Thoracic aorta (tissue), 2 donors: Measurements from ENCODE around the gene FLOT2. TPM values are rescaled to one million over a fixed set of nuclear protein-coding genes. Genes with fewer than 3 reads are reported as not detected.

Source experiments
- ATAC-seq: fragments of 150-250 bp; one replicate; pipeline ENCODE4 v1.8.0; 2017; ENCODE audit warnings: low read depth; ENCODE audit not compliant: insufficient number of reproducible peaks, low FRiP score
- DNase-seq: peaks from one replicate; pipeline ENCODE4 v3.0.0-alpha.2; 2020; ENCODE audit warnings: low spot score
- H3K27ac ChIP-seq, 2 donors: fragments of 200-600 bp; sonication (generic); 1 replicate in 1 of 2; 2 replicates in 1 of 2; pipeline ENCODE4 v1.5.1; 2016; ENCODE audit warnings: mild to moderate bottlenecking in 2 of 2, moderate library complexity in 2 of 2
- H3K27me3 ChIP-seq: fragments of 200-600 bp; sonication (generic); replicated peaks from 2 replicates; pipeline ENCODE4 v1.6.0; 2016; ENCODE audit warnings: mild to moderate bottlenecking; ENCODE audit not compliant: insufficient read depth
- H3K36me3 ChIP-seq: fragments of 200-600 bp; sonication (generic); one replicate; pipeline ENCODE4 v1.5.1; 2016
- H3K4me1 ChIP-seq, 2 donors: fragments of 200-600 bp; sonication (generic); 1 replicate in 1 of 2; 2 replicates in 1 of 2; pipeline versions ENCODE4 v1.5.1 to v1.6.0; 2016; ENCODE audit warnings: low read depth in 2 of 2, mild to moderate bottlenecking in 1 of 2; ENCODE audit not compliant: control insufficient read depth in 1 of 2
- H3K4me3 ChIP-seq: fragments of 200-600 bp; sonication (generic); 2 replicates; pipeline ENCODE4 v1.5.1; 2016; ENCODE audit warnings: mild to moderate bottlenecking
- H3K9me3 ChIP-seq: fragments of 200-600 bp; sonication (generic); 2 replicates; pipeline ENCODE4 v1.5.1; 2016
- total RNA-seq, 2 donors: library from RNA; depleted of rRNA; stranded (reverse); fragments of >200 nt; gene quantifications; one replicate each; pipeline versions ENCODE4 v1.1.0 to v1.2.3, GENCODE V29; 2016
- TF ChIP-seq, protein P1 (sequence below): fragments of 200-600 bp; sonication (generic); IDR thresholded peaks from one replicate; pipeline ENCODE4 v1.5.1; 2019; ENCODE audit warnings: antibody characterized with exemption

Gene FLOT2
- total RNA-seq, 2 donors from 2014 or later: 71.3 to 92.1 TPM

DNA sequence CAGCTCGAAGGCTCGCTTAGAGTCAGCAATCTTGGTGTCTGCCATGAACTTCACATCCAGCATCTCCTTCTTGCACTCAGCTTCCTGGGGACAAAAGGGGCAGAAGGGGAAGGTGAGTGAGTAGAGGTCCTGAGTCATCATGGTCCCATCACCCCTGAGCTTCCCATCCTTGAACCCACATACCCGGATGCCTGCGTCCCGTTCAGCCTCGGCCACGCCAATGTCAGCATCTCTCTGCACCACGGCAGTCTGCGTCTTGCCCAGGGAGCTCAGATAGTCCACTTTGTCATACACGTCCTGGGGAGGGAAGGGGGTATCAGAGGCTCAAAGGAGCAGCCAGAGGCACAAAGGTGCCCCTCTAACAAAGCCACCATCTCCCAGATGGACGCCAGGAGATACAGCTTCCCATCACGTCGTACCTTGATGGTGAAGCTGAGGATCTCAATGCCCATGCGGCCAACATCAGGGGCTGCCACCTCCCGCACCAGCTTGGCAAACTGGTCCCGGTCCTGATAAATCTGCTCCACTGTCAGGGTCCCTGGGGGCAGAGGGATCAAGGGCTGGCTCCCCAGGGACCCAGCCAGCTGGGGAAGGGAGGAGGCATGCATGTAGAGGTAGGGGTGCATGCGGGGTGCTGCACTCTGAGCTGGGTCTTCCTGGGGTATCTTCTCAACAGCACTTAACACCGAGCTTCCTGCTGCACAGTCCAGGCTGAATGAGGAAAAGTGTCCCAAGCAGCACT, 15.2 kb downstream of the FLOT2 start:
- ATAC-seq (no peak), DNase-seq (no peak)
- no peaks in the 10 kb centered on the region for H3K4me1 ChIP-seq
- H3K27me3 ChIP-seq: no peaks in the 10 kb centered on the region
- TF ChIP-seq, protein P1, sequence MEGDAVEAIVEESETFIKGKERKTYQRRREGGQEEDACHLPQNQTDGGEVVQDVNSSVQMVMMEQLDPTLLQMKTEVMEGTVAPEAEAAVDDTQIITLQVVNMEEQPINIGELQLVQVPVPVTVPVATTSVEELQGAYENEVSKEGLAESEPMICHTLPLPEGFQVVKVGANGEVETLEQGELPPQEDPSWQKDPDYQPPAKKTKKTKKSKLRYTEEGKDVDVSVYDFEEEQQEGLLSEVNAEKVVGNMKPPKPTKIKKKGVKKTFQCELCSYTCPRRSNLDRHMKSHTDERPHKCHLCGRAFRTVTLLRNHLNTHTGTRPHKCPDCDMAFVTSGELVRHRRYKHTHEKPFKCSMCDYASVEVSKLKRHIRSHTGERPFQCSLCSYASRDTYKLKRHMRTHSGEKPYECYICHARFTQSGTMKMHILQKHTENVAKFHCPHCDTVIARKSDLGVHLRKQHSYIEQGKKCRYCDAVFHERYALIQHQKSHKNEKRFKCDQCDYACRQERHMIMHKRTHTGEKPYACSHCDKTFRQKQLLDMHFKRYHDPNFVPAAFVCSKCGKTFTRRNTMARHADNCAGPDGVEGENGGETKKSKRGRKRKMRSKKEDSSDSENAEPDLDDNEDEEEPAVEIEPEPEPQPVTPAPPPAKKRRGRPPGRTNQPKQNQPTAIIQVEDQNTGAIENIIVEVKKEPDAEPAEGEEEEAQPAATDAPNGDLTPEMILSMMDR: no peak
- no peak overlapping the region for H3K4me3 ChIP-seq
- peaks cover 65% of the 10 kb centered on the region for H3K36me3 ChIP-seq
- no peak overlapping the region for H3K27ac ChIP-seq
- no peaks in the 10 kb centered on the region for H3K9me3 ChIP-seq

GRCh38 chr17:28881533-28882056, 15.9 kb downstream of the FLOT2 start:
- no peak overlapping the region for H3K4me3 ChIP-seq
- no peaks in the 10 kb centered on the region for H3K27me3 ChIP-seq
- no peak overlapping the region for H3K27ac ChIP-seq
- ATAC-seq (no peak), DNase-seq (no peak)
- H3K9me3 ChIP-seq: no peaks in the 10 kb centered on the region
- H3K4me1 ChIP-seq: no peaks in the 10 kb centered on the region
- TF ChIP-seq, protein P1: no peak
- H3K36me3 ChIP-seq: peaks cover 65% of the 10 kb centered on the region

DNA sequence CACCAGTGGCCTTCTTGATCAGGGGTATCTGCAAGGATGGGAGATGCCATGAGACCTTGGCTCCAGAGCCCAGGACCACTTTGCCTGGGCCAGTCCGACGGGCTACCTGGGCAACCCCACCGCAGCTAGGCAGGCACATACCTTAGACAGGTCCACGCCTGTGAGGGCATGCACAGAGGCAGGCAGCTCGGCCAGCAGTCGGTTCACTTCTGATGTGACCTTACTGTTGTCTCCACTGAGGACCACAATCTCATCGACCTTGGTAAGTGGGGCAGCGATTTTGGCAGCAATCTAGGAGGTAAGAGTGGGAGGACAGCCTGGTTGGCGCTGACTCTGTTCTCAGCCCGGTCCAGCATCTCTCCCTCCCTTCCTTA, 17.0 kb downstream of the FLOT2 start:
- Histone ChIP-seq H3K4me1 (no peaks in the 10 kb centered on the region), H3K27me3 (no peaks in the 10 kb centered on the region), H3K9me3 (no peaks in the 10 kb centered on the region), H3K4me3 (no peak overlapping the region), H3K36me3 (peaks cover 65% of the 10 kb centered on the region), H3K27ac (no peak overlapping the region)
- TF ChIP-seq, protein P1: no peak
- ATAC-seq: no peak
- no peak for DNase-seq

DNA sequence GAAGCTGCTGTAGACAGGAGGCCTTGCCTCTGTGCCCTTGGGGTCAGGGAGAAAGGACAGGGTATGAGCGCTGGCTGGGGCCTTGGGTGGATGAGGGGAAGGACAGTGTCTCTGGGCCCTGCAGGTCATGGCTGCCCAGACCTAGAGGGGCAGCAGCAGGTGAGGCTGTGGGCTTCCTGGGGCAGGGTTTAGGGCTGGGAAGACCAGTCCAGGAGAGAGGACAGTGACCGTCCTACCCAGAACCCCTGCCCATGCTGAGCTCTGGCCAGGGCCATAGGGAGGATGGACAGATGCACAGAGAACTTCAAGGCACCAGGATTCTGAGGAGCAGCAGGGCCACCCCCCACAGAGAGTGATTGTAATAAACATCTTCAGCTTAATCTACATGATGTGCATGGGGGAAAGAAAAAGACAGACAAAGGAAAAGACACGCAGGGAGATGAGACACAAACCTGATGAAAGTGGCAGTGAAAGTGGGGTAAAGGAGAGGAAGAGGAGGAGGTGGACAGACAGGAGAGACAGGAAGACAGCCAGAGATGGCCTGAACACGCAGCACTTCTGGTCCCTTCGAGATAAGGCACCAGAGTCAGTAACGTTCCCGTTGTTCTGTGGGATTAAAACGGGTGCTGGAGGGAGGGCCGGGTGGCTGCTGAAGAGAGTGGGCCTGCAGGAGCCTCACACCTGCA, 17.5 kb downstream of the FLOT2 start:
- TF ChIP-seq, protein P1: no peak
- Histone ChIP-seq H3K36me3 (peaks cover 60% of the 10 kb centered on the region), H3K9me3 (no peaks in the 10 kb centered on the region), H3K4me3 (no peak overlapping the region), H3K4me1 (no peaks in the 10 kb centered on the region), H3K27ac (no peak overlapping the region), H3K27me3 (no peaks in the 10 kb centered on the region)
- DNase-seq: no peak
- no peak for ATAC-seq

GRCh38 chr17:28878981-28879380, 18.6 kb downstream of the FLOT2 start:
- Histone ChIP-seq H3K4me1 (no peaks in the 10 kb centered on the region), H3K9me3 (no peaks in the 10 kb centered on the region), H3K27ac (no peak overlapping the region), H3K27me3 (no peaks in the 10 kb centered on the region), H3K36me3 (peaks cover 52% of the 10 kb centered on the region), H3K4me3 (no peak overlapping the region)
- TF ChIP-seq, protein P1: no peak
- DNase-seq (no peak), ATAC-seq (no peak)
